Caco-2 (cell line): ENCODE results near the gene PCDHGA2. TPM values are rescaled to one million over a fixed set of nuclear protein-coding genes. Genes with fewer than 3 reads are reported as not detected.
A peak's percentile ranks its signal among the peaks of the same experiment; 100 is the strongest.

ENCODE experiments used
- BruUV-seq: library from RNA; stranded (reverse); fragments of 400-500 nt; replicated peaks from 2 replicates; lab custom pipeline; 2021; lab: Mats Ljungman, UMichigan
- CTCF ChIA-PET: fragments of 300-600 bp; sonication (Branson Sonifier 250); formaldehyde crosslinking; loops from one replicate; lab custom pipeline; 2022; ENCODE audit warnings: antibody characterized with exemption; lab: Charles Lee
- POLR2A ChIA-PET: fragments of 300-600 bp; sonication (Branson Sonifier 250); formaldehyde crosslinking; loops from one replicate; lab custom pipeline; 2022; ENCODE audit warnings: antibody characterized with exemption; lab: Charles Lee
- DNase-seq, 2 experiments: peaks; one replicate each; pipeline versions ENCODE4 v3.0.0 to v3.0.0-alpha.2; 2020 to 2022
- H3K27me3 ChIP-seq: replicated peaks from 2 replicates; pipeline ENCODE4 v1.6.0; 2011; ENCODE audit warnings: low read length; ENCODE audit not compliant: control insufficient read depth, insufficient read depth
- H3K36me3 ChIP-seq: 2 replicates; pipeline ENCODE4 v1.5.1; 2011; ENCODE audit warnings: low read length; ENCODE audit not compliant: control insufficient read depth, insufficient read depth
- H3K4me1 ChIP-seq: fragments of 250-450 bp; sonication (Bioruptor Pico); 2 replicates; pipeline ENCODE4 v1.5.1; 2020; ENCODE audit warnings: mild to moderate bottlenecking
- H3K4me3 ChIP-seq: 2 replicates; pipeline ENCODE4 v1.5.1; 2011; ENCODE audit warnings: low read depth, mild to moderate bottlenecking, control low read depth, low read length
- H3K9me3 ChIP-seq: fragments of 250-450 bp; sonication (Bioruptor Pico); 2 replicates; pipeline ENCODE4 v1.5.1; 2020; ENCODE audit warnings: mild to moderate bottlenecking, moderate library complexity
- H3K27ac Mint-ChIP-seq: one replicate; pipeline ENCODE4 v1.8.0; 2022; ENCODE audit warnings: mixed read lengths; ENCODE audit not compliant: unreplicated experiment
- H3K27me3 Mint-ChIP-seq: one replicate; pipeline ENCODE4 v1.8.0; 2022; ENCODE audit warnings: mixed read lengths; ENCODE audit not compliant: insufficient read depth, unreplicated experiment
- H3K36me3 Mint-ChIP-seq: one replicate; pipeline ENCODE4 v1.8.0; 2022; ENCODE audit warnings: mild to moderate bottlenecking, mixed read lengths; ENCODE audit not compliant: insufficient read depth, unreplicated experiment
- H3K4me1 Mint-ChIP-seq: one replicate; pipeline ENCODE4 v1.8.0; 2022; ENCODE audit warnings: low read depth, mixed read lengths; ENCODE audit not compliant: unreplicated experiment
- H3K4me3 Mint-ChIP-seq: one replicate; pipeline ENCODE4 v1.8.0; 2022; ENCODE audit warnings: mild to moderate bottlenecking, moderate library complexity, mixed read lengths; ENCODE audit not compliant: unreplicated experiment
- H3K9me3 Mint-ChIP-seq: one replicate; pipeline ENCODE4 v1.8.0; 2022; ENCODE audit warnings: mixed read lengths; ENCODE audit not compliant: unreplicated experiment
- CTCF ChIP-seq, 2 experiments: fragments of 200-600 bp in 1 of 2; IDR thresholded peaks; 1 replicate in 1 of 2; 2 replicates in 1 of 2; pipeline versions ENCODE4 v1.5.1 to v1.8.0; 2011 to 2022; ENCODE audit warnings: antibody characterized with exemption in 1 of 2, control low read depth in 1 of 2, inconsistent platforms in 1 of 2, low read depth in 1 of 2, low read length in 1 of 2, mild to moderate bottlenecking in 1 of 2, moderate library complexity in 1 of 2; ENCODE audit not compliant: insufficient read depth in 1 of 2, severe bottlenecking in 1 of 2, unreplicated experiment in 1 of 2
- intact Hi-C: fragments of 100-400 bp; cut with micrococcal nuclease; formaldehyde crosslinking; loops from one replicate; pipeline ENCODE4 v1.10.0; 2022; ENCODE audit not compliant: unreplicated experiment
- total RNA-seq: library from RNA; stranded (reverse); gene quantifications from 2 replicates; pipeline ENCODE4 v1.2.3, GENCODE V29; 2022

Gene PCDHGA2
- total RNA-seq, 1 experiment from 2014 or later = 0.20 TPM

GRCh38 chr5:141349917-141350619 is 11.5 kb downstream of the PCDHGA2 start, which contains the start of gene PCDHGB1:
PCDHGB1 (plus strand) TSS chr5:141350099; CDS start chr5:141350261, 162 bp downstream.
- H3K36me3 ChIP-seq = no peaks in the 10 kb centered on the region
- intact Hi-C loops = no loop called here
- peak; percentile 33 to 47 for TF ChIP-seq CTCF (IDR thresholded peaks at IDR 0.05; ENCODE audit: insufficient read depth in 1 of 2, low read depth in 1 of 2, low read length in 1 of 2, severe bottlenecking in 1 of 2, unreplicated experiment in 1 of 2)
- Mint-ChIP-seq H3K27ac (no peak within 1 kb of the TSS), H3K9me3 (peaks cover 10% of the 10 kb centered on the region), H3K4me3 (peak within 1 kb of the TSS; percentile 64), H3K27me3 (no peaks in the 10 kb centered on the region), H3K36me3 (peaks cover 5% of the 10 kb centered on the region), H3K4me1 (no peaks in the 10 kb centered on the region)
- no peaks in the 10 kb centered on the region for H3K4me1 ChIP-seq
- peak in 1 of 2 experiments; percentile 49 for DNase-seq
- no peak within 1 kb of the TSS for H3K4me3 ChIP-seq
- ChIA-PET POLR2A (no interaction called here), CTCF (interaction anchor here (0.6 to 1.3 kb wide), 2 partner anchors 11 to 47 kb away, joined by 3 to 4 read pairs; partner anchors contain the start of gene PCDHGB5)
- no peaks in the 10 kb centered on the region; the same call in 1 of the 2 replicates for H3K9me3 ChIP-seq
- H3K27me3 ChIP-seq = no peaks in the 10 kb centered on the region
- no TSS peak for BruUV-seq

- ChIA-PET POLR2A (no interaction called here), CTCF (no interaction called here)
- TF ChIP-seq CTCF (IDR thresholded peaks at IDR 0.05; ENCODE audit: insufficient read depth in 1 of 2, low read depth in 1 of 2, low read length in 1 of 2, severe bottlenecking in 1 of 2, unreplicated experiment in 1 of 2) = no peak
- Mint-ChIP-seq H3K9me3 (peaks cover 10% of the 10 kb centered on the region), H3K4me1 (no peaks in the 10 kb centered on the region), H3K27ac (no peak overlapping the region), H3K4me3 (no peak overlapping the region), H3K36me3 (peaks cover 5% of the 10 kb centered on the region), H3K27me3 (no peaks in the 10 kb centered on the region)
- no peaks in the 10 kb centered on the region for H3K4me1 ChIP-seq
- DNase-seq = no peak
- intact Hi-C loops = no loop called here
- no peaks in the 10 kb centered on the region for H3K27me3 ChIP-seq
- BruUV-seq = no TSS peak
- H3K4me3 ChIP-seq = no peak overlapping the region
- H3K36me3 ChIP-seq = no peaks in the 10 kb centered on the region
- no peaks in the 10 kb centered on the region; the same call in 1 of the 2 replicates for H3K9me3 ChIP-seq
These were observed 13.0 kb downstream of the PCDHGA2 start for GRCh38 chr5:141351591-141351990.

- no peak within 1 kb of the TSS for H3K4me3 Mint-ChIP-seq
- H3K4me1 ChIP-seq = no peaks in the 10 kb centered on the region
- BruUV-seq = no TSS peak
- peak; percentile 20 to 22 for TF ChIP-seq CTCF (IDR thresholded peaks at IDR 0.05; ENCODE audit: insufficient read depth in 1 of 2, low read depth in 1 of 2, low read length in 1 of 2, severe bottlenecking in 1 of 2, unreplicated experiment in 1 of 2)
- no peaks in the 10 kb centered on the region; the same call in 1 of the 2 replicates for H3K9me3 ChIP-seq
- peaks cover 5% of the 10 kb centered on the region for H3K36me3 Mint-ChIP-seq
- peaks cover 15% of the 10 kb centered on the region for H3K9me3 Mint-ChIP-seq
- no peak within 1 kb of the TSS for H3K27ac Mint-ChIP-seq
- H3K36me3 ChIP-seq = no peaks in the 10 kb centered on the region
- intact Hi-C loops = no loop called here
- H3K27me3 ChIP-seq = no peaks in the 10 kb centered on the region
- H3K4me1 Mint-ChIP-seq = no peaks in the 10 kb centered on the region
- POLR2A ChIA-PET = no interaction called here
- no peaks in the 10 kb centered on the region for H3K27me3 Mint-ChIP-seq
- CTCF ChIA-PET = no interaction called here
- no peak within 1 kb of the TSS for H3K4me3 ChIP-seq
- DNase-seq = no peak
These were observed 16.4 kb downstream of the PCDHGA2 start, which contains the start of gene PCDHGA4 for GRCh38 chr5:141354900-141355469. PCDHGA4 (plus strand) TSS chr5:141355021; CDS start chr5:141355108, 87 bp downstream.
